ENCODE measurements around the gene IGSF6.

IGSF6 gene

GRCh38 chr16:21619765-21620425, 32.5 kb downstream of the IGSF6 start:
- POLR2A ChIA-PET: no interaction called here
- H3K4me3 ChIP-seq (ENCODE audit: low read depth, low read length): no peak overlapping the region
- no peak overlapping the region for H3K27ac ChIP-seq (ENCODE audit: extremely low read depth, low read depth, low read length)
- TF ChIP-seq BCL6B (tag by site-specific recombination; IDR thresholded peaks at IDR 0.05): no peak
- no peak for TF ChIP-seq ZNF121 (tag by site-specific recombination; IDR thresholded peaks at IDR 0.05)
- TF ChIP-seq HOXD13 (CRISPR knock-in tag; IDR thresholded peaks at IDR 0.05; ENCODE audit: borderline replicate concordance): no peak
- no peak for TF ChIP-seq ZBTB8A (tag by site-specific recombination; IDR thresholded peaks at IDR 0.05)
- TF ChIP-seq ELK4 (IDR thresholded peaks at IDR 0.05; ENCODE audit: borderline replicate concordance, low read depth, low read length): no peak
- H3K36me3 ChIP-seq (ENCODE audit: control insufficient read depth in 2 of 2, insufficient read depth in 1 of 2, low read length in 2 of 2): peaks cover 8 to 14% of the 10 kb centered on the region in 2 experiments; a peak in 2 of 3 replicates
- H3K9me3 ChIP-seq (ENCODE audit: control insufficient read depth, insufficient read depth, low read depth, low read length): no peaks in the 10 kb centered on the region
- H3K4me1 ChIP-seq (ENCODE audit: control insufficient read depth, insufficient read depth, low read length): no peaks in the 10 kb centered on the region
- CTCF ChIA-PET: interaction anchor here (0.6 to 0.9 kb wide), 4 partner anchors 23 to 1461 kb away, joined by 3 read pairs; no protein-coding TSS in a partner anchor

GRCh38 chr16:21618281-21618680, 34.1 kb downstream of the IGSF6 start:
- H3K4me1 ChIP-seq (ENCODE audit: control insufficient read depth, insufficient read depth, low read length): peaks cover 4% of the 10 kb centered on the region; the same call in 1 of the 2 replicates
- TF ChIP-seq ZNF366 (tag by site-specific recombination; conservative IDR thresholded peaks at IDR 0.05): no peak
- no peak overlapping the region for H3K27ac ChIP-seq (ENCODE audit: extremely low read depth, low read depth, low read length)
- POLR2A ChIA-PET: no interaction called here
- CTCF ChIA-PET: interaction anchor here (0.6 to 0.8 kb wide), 3 partner anchors 29 to 481 kb away, joined by 3 to 4 read pairs (median 3); no protein-coding TSS in a partner anchor
- H3K9me3 ChIP-seq (ENCODE audit: control insufficient read depth, insufficient read depth, low read depth, low read length): no peaks in the 10 kb centered on the region
- H3K36me3 ChIP-seq (ENCODE audit: control insufficient read depth in 2 of 2, insufficient read depth in 1 of 2, low read length in 2 of 2): peaks cover 0 to 12% of the 10 kb centered on the region in 2 experiments; a peak in 2 of 3 replicates
- no peak overlapping the region for H3K4me3 ChIP-seq (ENCODE audit: low read depth, low read length)

GRCh38 chr16:21617607-21618006, 34.8 kb downstream of the IGSF6 start:
- Histone ChIP-seq H3K36me3 (ENCODE audit: control insufficient read depth in 2 of 2, insufficient read depth in 1 of 2, low read length in 2 of 2) (peaks cover 0 to 12% of the 10 kb centered on the region in 2 experiments; a peak in 2 of 3 replicates), H3K4me3 (ENCODE audit: low read depth, low read length) (no peak overlapping the region), H3K4me1 (ENCODE audit: control insufficient read depth, insufficient read depth, low read length) (peaks cover 7% of the 10 kb centered on the region), H3K27ac (ENCODE audit: extremely low read depth, low read depth, low read length) (no peak overlapping the region), H3K9me3 (ENCODE audit: control insufficient read depth, insufficient read depth, low read depth, low read length) (no peaks in the 10 kb centered on the region)
- TF ChIP-seq ZNF362 (tag by site-specific recombination; IDR thresholded peaks at IDR 0.05): 0 out of 2 replicates have a peak, but pooled peaks have one; percentile 30
- no peak for TF ChIP-seq ZNF555 (tag by site-specific recombination; conservative IDR thresholded peaks at IDR 0.05)
- ChIA-PET CTCF (interaction anchor here (0.6 to 0.7 kb wide), 2 partner anchors 28 to 1325 kb away, joined by 3 to 4 read pairs; no protein-coding TSS in a partner anchor), POLR2A (no interaction called here)

- Histone ChIP-seq H3K36me3 (ENCODE audit: control insufficient read depth in 2 of 2, insufficient read depth in 1 of 2, low read length in 2 of 2) (peaks cover 0 to 12% of the 10 kb centered on the region in 2 experiments; a peak in 2 of 3 replicates), H3K9me3 (ENCODE audit: control insufficient read depth, insufficient read depth, low read depth, low read length) (no peaks in the 10 kb centered on the region), H3K4me1 (ENCODE audit: control insufficient read depth, insufficient read depth, low read length) (peaks cover 27% of the 10 kb centered on the region), H3K27ac (ENCODE audit: extremely low read depth, low read depth, low read length) (no peak overlapping the region), H3K4me3 (ENCODE audit: low read depth, low read length) (no peak overlapping the region)
- ChIA-PET CTCF (no interaction called here), POLR2A (no interaction called here)
- no peak for TF ChIP-seq ZNF138 (tag by site-specific recombination; IDR thresholded peaks at IDR 0.05; ENCODE audit: borderline replicate concordance)
- TF ChIP-seq CTCF (tag by site-specific recombination; IDR thresholded peaks at IDR 0.05): 0 out of 2 replicates have a peak, but pooled peaks have one; percentile 29
- no peak for TF ChIP-seq ZNF341 (tag by site-specific recombination; IDR thresholded peaks at IDR 0.05; ENCODE audit: low read depth)
- TF ChIP-seq PRDM4 (tag by site-specific recombination; IDR thresholded peaks at IDR 0.05): peak; percentile 66; the same call in 1 of the 2 replicates
These were observed 37.5 kb downstream of the IGSF6 start for GRCh38 chr16:21614896-21615295.

Data from HEK293 (cell line).